Stimulated activated effector memory CD8-positive, alpha-beta T cell treated with anti-CD3 and anti-CD28 coated beads, Interleukin-12 subunit alpha, Interleukin-12 subunit beta, amount 100 ng/mL, for 72 hours (primary cell): ENCODE data around the gene CAVIN2.
A peak's percentile ranks its signal among the peaks of the same experiment; 100 is the strongest.

Experiments
- ATAC-seq: fragments of 150-1000 bp; cut with Tn5 transposase; 2 replicates; pipeline ENCODE4 v1.10.0; 2021
- DNase-seq, 2 donors: peaks; one replicate each; pipeline ENCODE4 v3.0.0; 2021 to 2022; ENCODE audit warnings: low spot score in 2 of 2
- H3K27ac Mint-ChIP-seq: one replicate; pipeline ENCODE4 v1.8.0; 2022; ENCODE audit warnings: mild to moderate bottlenecking, mixed read lengths
- H3K36me3 Mint-ChIP-seq: one replicate; pipeline ENCODE4 v1.8.0; 2022; ENCODE audit warnings: mild to moderate bottlenecking, mixed read lengths
- H3K4me1 Mint-ChIP-seq: one replicate; pipeline ENCODE4 v1.8.0; 2022; ENCODE audit warnings: mixed read lengths
- H3K4me3 Mint-ChIP-seq: one replicate; pipeline ENCODE4 v1.8.0; 2022; ENCODE audit warnings: mild to moderate bottlenecking, mixed read lengths
- H3K9me3 Mint-ChIP-seq: one replicate; pipeline ENCODE4 v1.8.0; 2022; ENCODE audit warnings: mixed read lengths

Gene CAVIN2

GRCh38 chr2:191855382-191855781, 8.5 kb upstream of the CAVIN2 start:
- no peaks in the 10 kb centered on the region for H3K4me1 Mint-ChIP-seq
- H3K27ac Mint-ChIP-seq, result no peak overlapping the region
- DNase-seq, result no peak
- H3K4me3 Mint-ChIP-seq, result no peak overlapping the region
- ATAC-seq, result no peak
- H3K9me3 Mint-ChIP-seq, result no peaks in the 10 kb centered on the region
- no peaks in the 10 kb centered on the region for H3K36me3 Mint-ChIP-seq

- no peak overlapping the region for H3K4me3 Mint-ChIP-seq
- ATAC-seq, result no peak
- H3K36me3 Mint-ChIP-seq, result no peaks in the 10 kb centered on the region
- no peak overlapping the region for H3K27ac Mint-ChIP-seq
- no peaks in the 10 kb centered on the region for H3K9me3 Mint-ChIP-seq
- DNase-seq, result no peak
- H3K4me1 Mint-ChIP-seq, result no peaks in the 10 kb centered on the region
Measured at GRCh38 chr2:191854382-191855372, 7.8 kb upstream of the CAVIN2 start.

- Mint-ChIP-seq H3K4me3 (no peak overlapping the region), H3K9me3 (no peaks in the 10 kb centered on the region), H3K4me1 (no peaks in the 10 kb centered on the region), H3K27ac (no peak overlapping the region), H3K36me3 (no peaks in the 10 kb centered on the region)
- ATAC-seq (no peak), DNase-seq (no peak)
Measured at GRCh38 chr2:191853843-191854242, 7.0 kb upstream of the CAVIN2 start.

- DNase-seq (no peak), ATAC-seq (no peak)
- Mint-ChIP-seq H3K4me3 (no peak overlapping the region), H3K4me1 (no peaks in the 10 kb centered on the region), H3K27ac (no peak overlapping the region), H3K36me3 (no peaks in the 10 kb centered on the region), H3K9me3 (no peaks in the 10 kb centered on the region)
Measured at GRCh38 chr2:191851158-191851557, 4.3 kb upstream of the CAVIN2 start.

GRCh38 chr2:191848771-191849767, 2.2 kb upstream of the CAVIN2 start:
- Mint-ChIP-seq H3K4me1 (no peaks in the 10 kb centered on the region), H3K9me3 (no peaks in the 10 kb centered on the region), H3K36me3 (no peaks in the 10 kb centered on the region), H3K27ac (no peak overlapping the region), H3K4me3 (no peak overlapping the region)
- no peak for DNase-seq
- no peak for ATAC-seq

GRCh38 chr2:191847764-191848163, 876 bp upstream of the CAVIN2 start:
- Mint-ChIP-seq H3K4me1 (no peaks in the 10 kb centered on the region), H3K27ac (no peak overlapping the region), H3K9me3 (no peaks in the 10 kb centered on the region), H3K4me3 (no peak overlapping the region), H3K36me3 (no peaks in the 10 kb centered on the region)
- no peak for DNase-seq
- no peak for ATAC-seq

GRCh38 chr2:191845876-191846514, 893 bp downstream of the CAVIN2 start:
- Mint-ChIP-seq H3K36me3 (no peaks in the 10 kb centered on the region), H3K4me3 (no peak overlapping the region), H3K27ac (no peak overlapping the region), H3K9me3 (no peaks in the 10 kb centered on the region), H3K4me1 (no peaks in the 10 kb centered on the region)
- DNase-seq, result no peak
- ATAC-seq, result peak; percentile 5

GRCh38 chr2:191845248-191845715, 1.6 kb downstream of the CAVIN2 start:
- Mint-ChIP-seq H3K4me3 (no peak overlapping the region), H3K4me1 (no peaks in the 10 kb centered on the region), H3K36me3 (no peaks in the 10 kb centered on the region), H3K27ac (no peak overlapping the region), H3K9me3 (no peaks in the 10 kb centered on the region)
- DNase-seq (no peak), ATAC-seq (no peak)

- Mint-ChIP-seq H3K36me3 (no peaks in the 10 kb centered on the region), H3K4me1 (no peaks in the 10 kb centered on the region), H3K4me3 (no peak overlapping the region), H3K9me3 (no peaks in the 10 kb centered on the region), H3K27ac (no peak overlapping the region)
- no peak for ATAC-seq
- no peak for DNase-seq
Measured at GRCh38 chr2:191844706-191845105, 2.2 kb downstream of the CAVIN2 start.

GRCh38 chr2:191840921-191841320, 6.0 kb downstream of the CAVIN2 start:
- no peaks in the 10 kb centered on the region for H3K36me3 Mint-ChIP-seq
- H3K9me3 Mint-ChIP-seq, result no peaks in the 10 kb centered on the region
- DNase-seq (no peak), ATAC-seq (no peak)
- H3K4me3 Mint-ChIP-seq, result no peak overlapping the region
- H3K4me1 Mint-ChIP-seq, result peaks cover 11% of the 10 kb centered on the region
- H3K27ac Mint-ChIP-seq, result no peak overlapping the region

GRCh38 chr2:191839918-191840804, 6.7 kb downstream of the CAVIN2 start:
- H3K27ac Mint-ChIP-seq, result no peak overlapping the region
- DNase-seq, result no peak
- no peaks in the 10 kb centered on the region for H3K36me3 Mint-ChIP-seq
- no peaks in the 10 kb centered on the region for H3K9me3 Mint-ChIP-seq
- no peak overlapping the region for H3K4me3 Mint-ChIP-seq
- no peak for ATAC-seq
- H3K4me1 Mint-ChIP-seq, result peaks cover 11% of the 10 kb centered on the region

GRCh38 chr2:191838526-191838925, 8.4 kb downstream of the CAVIN2 start:
- Mint-ChIP-seq H3K9me3 (no peaks in the 10 kb centered on the region), H3K4me1 (peaks cover 11% of the 10 kb centered on the region), H3K4me3 (no peak overlapping the region), H3K27ac (no peak overlapping the region), H3K36me3 (no peaks in the 10 kb centered on the region)
- DNase-seq, result no peak
- ATAC-seq, result no peak

GRCh38 chr2:191836853-191837769, 9.8 kb downstream of the CAVIN2 start:
- Mint-ChIP-seq H3K36me3 (no peaks in the 10 kb centered on the region), H3K9me3 (no peaks in the 10 kb centered on the region), H3K27ac (no peak overlapping the region), H3K4me3 (no peak overlapping the region), H3K4me1 (peaks cover 11% of the 10 kb centered on the region)
- DNase-seq (no peak), ATAC-seq (peak; percentile 56)
